Pulmonary artery endothelial cell (primary cell): Measurements from ENCODE around the gene ZHX3. TPM values are rescaled to one million over a fixed set of nuclear protein-coding genes. Genes with fewer than 3 reads are reported as not detected.
A peak's percentile ranks its signal among the peaks of the same experiment; 100 is the strongest.

Experiments used
- DNase-seq: peaks from one replicate; pipeline ENCODE4 v3.0.0-alpha.2; 2011; ENCODE audit warnings: low read depth, low spot score
- total RNA-seq: library from RNA; depleted of rRNA; stranded (reverse); fragments of >200 nt; gene quantifications from 2 replicates; pipeline ENCODE4 v1.2.3, GENCODE V29; 2014

ZHX3 gene, protein sequence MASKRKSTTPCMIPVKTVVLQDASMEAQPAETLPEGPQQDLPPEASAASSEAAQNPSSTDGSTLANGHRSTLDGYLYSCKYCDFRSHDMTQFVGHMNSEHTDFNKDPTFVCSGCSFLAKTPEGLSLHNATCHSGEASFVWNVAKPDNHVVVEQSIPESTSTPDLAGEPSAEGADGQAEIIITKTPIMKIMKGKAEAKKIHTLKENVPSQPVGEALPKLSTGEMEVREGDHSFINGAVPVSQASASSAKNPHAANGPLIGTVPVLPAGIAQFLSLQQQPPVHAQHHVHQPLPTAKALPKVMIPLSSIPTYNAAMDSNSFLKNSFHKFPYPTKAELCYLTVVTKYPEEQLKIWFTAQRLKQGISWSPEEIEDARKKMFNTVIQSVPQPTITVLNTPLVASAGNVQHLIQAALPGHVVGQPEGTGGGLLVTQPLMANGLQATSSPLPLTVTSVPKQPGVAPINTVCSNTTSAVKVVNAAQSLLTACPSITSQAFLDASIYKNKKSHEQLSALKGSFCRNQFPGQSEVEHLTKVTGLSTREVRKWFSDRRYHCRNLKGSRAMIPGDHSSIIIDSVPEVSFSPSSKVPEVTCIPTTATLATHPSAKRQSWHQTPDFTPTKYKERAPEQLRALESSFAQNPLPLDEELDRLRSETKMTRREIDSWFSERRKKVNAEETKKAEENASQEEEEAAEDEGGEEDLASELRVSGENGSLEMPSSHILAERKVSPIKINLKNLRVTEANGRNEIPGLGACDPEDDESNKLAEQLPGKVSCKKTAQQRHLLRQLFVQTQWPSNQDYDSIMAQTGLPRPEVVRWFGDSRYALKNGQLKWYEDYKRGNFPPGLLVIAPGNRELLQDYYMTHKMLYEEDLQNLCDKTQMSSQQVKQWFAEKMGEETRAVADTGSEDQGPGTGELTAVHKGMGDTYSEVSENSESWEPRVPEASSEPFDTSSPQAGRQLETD
- 8.8 and 9.0 TPM in 2 replicates for total RNA-seq

DNA sequence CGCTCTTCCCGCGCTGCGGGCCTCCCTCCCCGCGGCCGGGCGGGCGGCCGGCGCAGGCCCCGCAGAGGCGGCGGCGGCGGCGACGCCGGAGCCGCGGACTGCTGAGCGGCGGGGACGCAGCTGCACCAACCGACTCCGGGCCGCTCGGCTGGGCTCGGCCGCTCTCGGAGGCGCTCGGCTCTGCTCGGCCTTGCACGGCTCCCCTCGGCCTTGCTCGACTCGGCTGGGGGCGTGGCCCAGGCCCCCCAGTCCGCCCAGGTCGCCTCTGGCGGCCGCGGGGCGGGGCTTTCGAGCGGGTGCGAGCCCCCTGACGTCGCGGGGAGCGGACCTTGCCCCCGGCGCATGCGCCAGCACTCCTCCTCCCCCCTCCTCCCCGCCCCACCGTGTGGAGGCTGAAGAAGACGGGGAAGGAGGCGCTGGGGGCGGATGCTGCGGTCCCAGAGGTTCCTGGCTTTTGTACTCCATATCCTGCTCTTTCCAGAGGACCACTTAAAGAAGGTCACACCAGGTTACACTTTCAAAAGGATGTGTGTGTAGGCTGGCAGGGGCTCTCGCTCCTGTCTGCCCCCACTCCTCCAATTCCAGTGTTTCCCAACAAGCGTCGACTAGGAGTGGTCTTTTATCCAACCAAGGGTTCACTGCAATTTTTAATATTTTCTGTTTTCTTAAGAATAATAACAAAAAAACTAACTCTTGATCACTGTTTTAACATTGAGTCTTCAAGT lies at the start of gene ZHX3:
Gene ZHX3, minus strand, starts transcription at position 186 of the 725 bp plus-strand sequence. CDS start 112,815 bp downstream, outside the sequence.
- peak; percentile 84 for DNase-seq

DNA sequence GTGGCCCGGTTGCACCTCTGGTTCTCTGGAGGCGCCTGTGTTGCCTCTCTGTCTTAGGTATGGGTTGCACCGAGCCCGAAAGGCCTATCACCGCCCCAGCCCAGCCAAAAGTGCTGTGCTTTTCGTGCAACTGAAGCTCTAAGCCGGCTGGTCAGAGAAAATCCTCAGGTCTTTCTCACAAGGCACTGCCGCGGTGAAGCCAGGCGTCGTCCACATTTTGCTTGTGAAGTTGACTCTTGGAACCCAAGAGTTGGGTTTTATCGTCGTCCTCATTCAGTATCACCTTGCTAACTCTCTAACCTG lies 49.8 kb upstream of the ZHX3 start:
- no peak for DNase-seq

DNA sequence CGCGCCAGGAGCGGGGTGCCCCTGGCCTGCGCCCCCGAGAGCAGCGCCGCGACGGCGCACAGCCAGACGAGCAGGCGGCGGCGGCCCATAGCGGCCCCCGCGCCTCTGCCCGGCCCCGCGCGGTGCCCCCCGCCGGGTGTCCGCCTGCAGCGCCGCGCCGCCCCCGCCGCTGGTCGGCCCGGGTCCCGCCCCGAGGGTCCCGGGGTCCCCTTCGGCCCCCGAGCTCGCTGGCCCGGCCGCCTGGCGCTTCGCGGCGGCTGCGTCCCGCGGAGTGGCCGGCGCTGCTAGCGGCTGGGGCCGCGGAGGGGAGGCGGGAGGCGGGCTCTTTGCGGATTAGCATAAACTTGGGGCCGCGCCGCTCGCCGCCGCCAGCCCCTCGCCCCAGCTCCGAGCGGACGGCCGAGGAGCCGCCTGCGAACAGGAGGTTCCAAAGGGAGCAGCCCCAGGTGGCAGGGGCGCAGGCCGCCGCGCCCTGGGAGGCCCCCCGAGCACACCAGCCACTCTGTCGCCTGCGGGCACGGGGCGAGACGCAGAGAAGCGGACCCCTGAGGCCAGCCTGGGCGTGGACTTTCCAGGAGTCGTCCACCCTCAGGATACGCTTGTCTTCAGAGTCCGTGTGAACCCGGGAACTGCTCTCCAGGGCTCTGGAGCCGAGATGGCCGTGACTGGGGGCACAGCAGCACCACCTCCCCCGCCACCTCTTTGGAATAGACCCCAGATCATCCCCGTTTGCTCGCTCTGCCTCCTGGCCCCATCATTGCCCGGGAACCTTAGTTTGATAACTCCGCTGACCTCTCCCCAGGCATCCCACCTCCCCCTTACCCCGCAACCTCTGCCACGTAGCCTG lies 49.2 kb upstream of the ZHX3 start, which contains the start of gene EMILIN3:
Gene EMILIN3, minus strand, starts transcription at position 273 of the 847 bp plus-strand sequence. Its CDS starts 184 bp downstream, at position 89.
- no peak for DNase-seq

DNA sequence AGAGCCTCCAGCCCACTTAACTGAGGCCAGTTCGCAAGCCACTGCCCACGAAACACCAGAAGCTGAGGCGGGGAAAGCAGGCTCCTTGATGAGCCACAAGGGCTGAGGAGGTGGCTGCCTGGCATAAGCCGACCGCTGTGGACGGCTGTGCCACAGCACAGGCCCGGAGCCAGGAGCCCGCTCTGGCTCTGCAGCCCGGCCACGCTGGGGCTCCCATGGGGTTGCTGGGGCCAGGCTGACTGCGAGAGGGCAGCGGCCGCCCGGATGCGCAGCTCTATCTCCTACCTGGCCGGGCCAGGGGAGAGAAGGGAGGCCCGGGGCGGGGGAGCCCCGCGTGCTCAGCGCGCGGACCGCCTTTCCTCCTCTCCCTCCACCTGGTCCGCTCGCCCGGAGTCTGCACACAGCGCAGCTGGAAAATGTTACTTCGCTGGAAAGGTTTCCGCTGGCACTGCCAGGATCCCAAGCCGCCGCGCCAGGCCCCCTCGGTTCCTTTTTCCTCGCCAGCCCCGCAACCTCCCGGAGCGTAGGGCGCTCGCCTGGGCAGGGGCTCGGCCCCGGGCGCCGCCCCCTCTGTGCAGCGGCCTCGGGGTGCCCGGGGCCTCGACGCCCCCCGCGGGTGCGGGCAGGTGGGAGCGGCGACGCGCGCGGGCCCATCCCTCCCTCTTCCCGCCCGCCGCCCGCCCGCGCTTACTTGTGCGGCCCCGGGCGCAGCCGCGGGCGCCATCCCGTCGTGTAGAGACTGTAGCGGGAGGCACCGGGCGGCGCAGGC lies 48.4 kb upstream of the ZHX3 start:
- DNase-seq: no peak

DNA sequence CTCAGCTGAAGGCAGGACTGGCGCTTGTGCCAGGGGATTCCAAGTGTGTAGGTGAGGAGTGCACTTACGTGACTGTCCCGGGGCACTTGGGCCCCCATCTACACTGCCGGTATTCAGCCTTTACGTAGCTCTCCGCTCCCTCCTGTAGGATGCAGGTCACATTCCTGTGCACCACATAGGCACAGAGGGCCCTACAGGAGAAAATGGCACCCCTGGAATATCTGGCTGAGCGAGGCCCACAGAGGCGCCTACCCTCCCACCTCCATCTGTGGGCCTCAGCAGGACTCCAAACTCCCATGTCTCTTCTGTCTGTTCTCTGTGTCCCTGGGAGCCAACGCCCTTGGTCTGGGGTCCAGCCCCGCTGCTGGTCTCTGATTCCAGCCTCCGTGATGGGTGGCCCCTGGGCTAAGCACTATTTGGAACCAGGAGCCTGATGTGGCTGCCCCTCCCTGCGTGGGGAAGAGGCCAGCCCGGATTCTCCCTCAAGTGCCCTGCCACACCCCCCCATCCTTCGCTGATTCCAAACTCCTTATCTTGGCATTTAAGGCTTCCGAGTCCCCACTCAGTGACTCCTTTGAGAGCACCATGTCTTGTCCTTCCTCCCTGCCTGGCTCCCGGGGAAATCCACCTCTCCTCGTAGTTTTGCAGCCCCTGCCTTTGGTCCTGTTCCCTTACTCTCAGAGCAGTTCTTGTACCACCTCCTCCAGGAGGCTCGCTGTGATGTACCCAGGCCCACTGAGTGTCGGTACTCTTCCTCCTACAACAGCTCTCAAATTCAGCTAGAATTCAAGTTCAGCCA lies 47.6 kb upstream of the ZHX3 start:
- DNase-seq: no peak

DNA sequence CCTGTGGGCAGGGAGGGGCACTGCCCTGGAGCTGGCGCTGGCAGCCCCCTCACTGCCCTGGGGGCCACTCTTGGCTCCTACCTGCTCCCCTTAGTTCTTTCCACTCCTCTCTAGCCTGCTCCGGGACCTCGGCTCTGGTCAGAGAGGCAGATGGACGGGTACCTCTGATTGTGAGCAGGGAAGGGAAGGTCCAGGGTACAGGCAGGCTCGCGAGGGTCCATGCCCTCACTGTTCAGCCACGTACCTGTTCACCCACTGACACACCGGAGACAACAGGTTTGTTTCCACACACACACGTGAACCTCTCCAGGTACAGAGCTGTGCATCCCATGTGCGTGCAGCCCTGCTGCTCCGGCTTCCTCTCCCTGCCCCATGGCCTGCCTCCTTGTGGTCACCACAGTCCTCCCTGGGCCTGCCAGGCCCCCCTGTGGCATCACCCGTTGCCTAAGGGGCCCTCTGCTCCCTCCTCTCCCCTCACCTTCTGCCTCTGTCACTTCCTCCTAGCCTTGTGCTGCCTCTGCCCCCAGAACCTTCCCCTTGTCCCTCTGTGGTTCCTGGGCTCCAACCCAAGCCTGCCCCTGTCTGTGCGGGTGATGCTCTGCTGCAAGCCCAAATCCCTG lies 46.8 kb upstream of the ZHX3 start:
- DNase-seq: no peak

DNA sequence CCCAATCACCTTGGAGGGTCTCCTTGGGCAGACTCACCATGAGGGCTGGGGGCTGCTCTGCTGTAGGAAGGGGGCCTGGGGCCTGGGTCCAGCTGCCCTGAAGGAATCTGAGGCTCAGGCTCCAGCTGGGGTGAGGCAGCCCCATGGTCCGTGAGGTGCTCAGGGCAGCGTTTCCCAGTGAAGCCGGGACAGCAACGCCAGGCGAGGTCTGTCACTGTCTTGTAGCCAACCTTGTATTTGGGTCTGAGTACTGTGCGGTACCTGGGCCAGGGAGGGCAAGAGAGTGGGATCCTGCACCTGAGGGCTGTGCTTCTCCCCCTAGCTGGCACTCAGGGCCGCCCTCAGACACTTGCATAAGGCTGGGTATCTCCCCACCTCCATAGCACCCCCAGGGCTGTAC lies 46.1 kb upstream of the ZHX3 start:
- no peak for DNase-seq

DNA sequence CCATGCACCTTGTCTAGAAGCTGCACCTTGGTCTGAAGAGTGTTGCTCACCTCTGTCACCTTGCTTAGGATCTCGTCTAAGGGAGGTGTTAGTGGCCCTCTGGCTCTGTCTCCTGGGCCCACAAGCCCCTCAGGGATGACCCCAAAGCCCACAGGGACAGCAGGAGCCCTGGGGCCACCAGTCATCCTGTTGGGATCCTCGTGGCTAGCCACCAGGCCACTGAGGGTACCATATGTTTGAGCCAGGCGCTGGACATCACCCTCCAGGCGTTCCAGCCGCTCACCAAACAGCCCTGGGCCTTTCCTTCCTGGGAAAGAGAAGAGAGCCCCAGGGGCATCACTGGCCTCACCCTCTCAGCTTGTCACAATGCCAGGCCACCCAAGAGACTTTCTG lies 45.2 kb upstream of the ZHX3 start:
- DNase-seq: no peak

DNA sequence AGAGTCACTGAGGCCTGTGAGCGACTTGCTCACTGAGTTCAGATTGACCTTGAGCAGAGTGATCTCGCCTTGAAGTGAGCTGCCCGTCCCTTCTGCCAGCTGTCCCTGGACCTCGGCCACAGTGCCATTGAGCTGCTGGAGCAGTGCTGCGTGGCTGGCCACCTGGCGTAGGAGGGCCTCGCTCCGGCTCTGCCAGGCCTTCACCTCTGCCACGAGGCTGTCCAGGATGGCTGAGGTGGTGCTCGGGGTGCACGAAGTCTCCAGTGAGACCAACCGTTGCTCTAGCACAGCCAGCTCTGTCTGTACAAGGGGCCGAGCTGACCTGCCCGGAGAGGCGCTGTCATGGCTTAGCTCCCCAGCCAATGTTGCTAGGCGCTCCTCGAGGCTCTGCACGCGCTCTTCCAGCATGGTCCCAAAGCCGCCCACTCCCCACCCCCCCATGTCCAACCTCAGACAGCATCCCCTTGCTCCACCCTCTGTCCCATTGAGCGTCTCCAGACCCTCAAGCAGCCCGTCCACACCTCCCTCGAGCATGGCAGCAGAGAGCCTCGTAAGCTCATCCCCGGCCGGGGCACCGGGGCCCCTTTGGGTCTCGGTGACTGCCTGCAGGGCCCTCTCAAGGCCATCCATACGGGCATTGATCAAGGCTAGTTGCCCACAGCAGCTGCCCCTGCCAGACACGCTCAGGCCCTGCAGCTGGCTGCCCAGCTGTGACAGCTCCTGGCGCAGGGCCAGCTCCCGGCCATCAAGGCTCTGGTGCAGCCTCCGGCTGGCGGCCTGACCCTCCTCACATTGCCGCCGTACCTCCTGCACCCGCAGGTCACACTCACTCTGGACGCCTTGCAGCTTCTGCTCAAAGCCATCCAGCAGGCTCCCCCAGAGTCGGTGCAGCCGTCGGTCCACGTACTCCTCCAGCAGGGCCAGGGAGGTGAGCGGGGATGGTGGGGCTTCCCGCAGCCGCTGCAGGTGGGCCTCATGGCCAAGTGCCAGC lies 44.5 kb upstream of the ZHX3 start:
- DNase-seq: no peak

DNA sequence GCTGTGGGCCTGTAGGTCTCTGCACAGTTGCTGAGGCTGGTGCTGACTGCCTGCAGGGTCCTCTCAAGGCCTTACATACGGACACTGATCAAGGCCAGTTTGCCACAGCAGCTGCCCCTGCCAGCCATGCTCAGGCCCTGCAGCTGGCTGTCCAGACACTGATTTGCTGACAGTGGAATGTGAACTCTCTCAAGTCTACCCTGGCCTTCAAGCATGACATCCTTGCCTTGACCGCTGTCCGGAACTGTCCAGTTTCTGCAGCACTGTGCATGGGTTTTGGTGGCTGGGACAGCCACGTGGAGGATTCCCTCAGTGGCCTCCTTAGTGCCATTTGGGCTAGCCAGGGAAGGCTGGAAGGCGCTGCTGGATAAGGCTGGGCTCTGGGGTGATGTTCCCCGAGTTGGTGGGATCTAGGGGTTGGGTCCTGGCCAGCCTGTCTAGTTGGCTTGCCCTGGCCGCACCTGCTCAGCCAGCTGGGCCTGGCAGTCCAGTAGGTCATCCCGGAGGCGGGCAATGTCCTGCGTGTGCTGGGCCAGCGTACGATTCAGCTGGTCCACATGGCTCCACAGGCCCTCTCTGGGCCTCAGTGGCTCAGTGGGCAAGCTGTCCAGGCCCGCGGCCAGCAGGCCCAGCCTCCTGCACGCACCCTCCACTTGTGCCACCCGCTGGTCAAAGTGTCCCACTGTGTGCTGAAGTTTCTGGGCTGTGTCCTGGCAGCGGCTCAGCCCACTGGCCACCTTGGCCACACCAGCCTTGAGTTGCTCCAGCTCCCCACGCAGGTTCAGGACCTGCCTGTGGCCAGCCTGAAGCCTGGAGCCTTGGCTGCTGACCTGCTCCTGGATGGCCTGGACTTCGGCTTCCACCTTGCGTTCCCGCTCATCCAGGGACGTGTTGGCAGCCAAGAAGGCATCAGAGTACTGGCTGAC lies 43.6 kb upstream of the ZHX3 start:
- DNase-seq: no peak

DNA sequence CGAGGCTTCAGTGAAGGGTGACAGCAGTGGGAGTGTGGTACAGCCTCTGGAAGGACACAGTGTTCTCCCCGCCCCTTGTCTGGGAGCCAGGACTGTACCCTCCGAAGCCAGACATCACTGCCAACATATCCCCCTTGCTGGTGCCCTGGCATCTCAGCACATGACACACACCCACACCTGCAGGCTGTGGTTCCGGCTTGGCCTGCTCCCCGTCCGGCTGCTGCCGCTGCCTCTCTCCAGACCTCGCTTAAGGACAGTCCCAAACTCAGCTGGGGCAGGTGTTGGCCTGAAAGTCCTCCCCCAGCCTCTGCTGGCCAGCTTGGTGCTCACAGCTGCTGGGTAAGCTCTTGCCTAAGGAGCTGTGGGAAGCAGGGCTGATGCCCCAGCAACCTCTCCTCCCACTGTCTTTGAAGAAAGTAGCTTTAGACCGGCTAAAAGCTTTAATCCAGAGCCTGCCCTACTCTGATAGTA lies 42.0 kb upstream of the ZHX3 start:
- DNase-seq: no peak

DNA sequence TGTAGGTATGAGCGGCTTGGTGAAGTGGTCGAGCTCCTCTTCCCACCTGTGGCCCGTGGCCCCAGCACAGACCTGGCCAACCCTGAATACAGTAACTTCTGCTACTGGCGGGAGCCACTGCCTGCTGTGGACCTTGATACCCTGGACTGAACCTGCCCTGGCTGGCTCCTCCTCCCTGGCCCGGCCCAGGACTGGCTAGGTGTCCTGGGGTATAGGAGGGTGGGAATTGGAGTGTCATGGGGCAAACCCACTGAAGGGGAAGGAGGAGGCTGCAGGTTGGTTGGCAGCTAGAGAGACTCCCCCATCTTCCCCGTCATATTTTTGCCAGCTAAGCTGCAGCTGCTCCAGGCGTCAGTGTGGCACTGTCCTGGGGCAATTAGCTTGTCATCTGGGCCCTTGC lies 41.2 kb upstream of the ZHX3 start:
- no peak for DNase-seq

DNA sequence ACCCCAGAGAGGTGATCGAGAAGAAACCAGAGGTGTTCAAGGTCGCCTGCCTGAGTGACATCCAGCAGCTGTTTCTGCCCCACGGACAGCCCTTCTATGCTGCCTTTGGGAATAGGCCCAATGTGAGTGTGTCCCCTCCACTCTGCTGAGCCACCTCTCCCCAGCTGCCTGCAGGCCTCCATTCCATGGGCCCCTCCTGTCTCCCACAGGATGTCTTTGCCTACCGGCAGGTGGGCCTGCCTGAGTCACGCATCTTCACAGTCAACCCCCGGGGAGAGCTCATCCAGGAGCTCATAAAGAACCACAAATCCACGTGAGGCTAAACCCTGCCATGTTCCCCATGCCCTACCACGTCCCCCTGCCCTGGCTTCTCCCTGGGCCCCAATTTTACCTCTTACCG lies 40.7 kb upstream of the ZHX3 start:
- no peak for DNase-seq

DNA sequence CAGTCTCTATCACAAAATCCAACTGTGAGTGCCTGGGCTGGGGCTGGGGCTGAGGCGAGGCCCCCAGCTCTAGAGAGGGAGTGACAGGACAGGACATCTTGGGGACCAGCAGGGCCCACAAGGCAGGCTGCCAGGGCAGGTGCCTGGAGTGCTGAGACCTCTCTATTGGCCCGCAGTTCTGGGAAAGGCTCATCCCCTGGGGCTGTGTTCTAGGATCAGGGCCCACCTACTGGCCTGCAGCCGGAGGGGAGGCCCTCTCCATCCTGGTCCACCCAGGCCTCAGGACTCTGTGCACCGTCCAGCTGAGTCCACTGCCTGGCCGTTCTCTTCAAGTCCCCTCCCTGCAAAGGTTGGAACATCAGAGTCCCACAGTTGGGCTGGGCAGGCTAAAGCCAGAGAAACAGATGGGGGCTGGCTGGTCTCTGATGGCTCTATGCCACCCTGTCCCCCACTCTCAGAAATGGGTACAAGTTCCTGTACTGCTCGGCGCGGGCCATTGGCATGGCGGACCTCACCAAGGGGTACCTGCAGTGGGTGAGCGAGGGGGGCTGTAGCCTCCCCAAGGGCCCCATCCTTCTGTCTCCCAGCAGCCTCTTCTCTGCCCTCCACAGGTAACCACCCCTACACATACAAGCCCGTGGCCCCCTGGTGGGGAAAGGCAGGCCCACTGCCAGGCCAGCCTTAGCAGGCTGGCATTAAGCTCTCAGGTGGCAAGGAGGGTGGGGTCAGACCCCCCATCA lies 40.1 kb upstream of the ZHX3 start:
- DNase-seq: no peak

DNA sequence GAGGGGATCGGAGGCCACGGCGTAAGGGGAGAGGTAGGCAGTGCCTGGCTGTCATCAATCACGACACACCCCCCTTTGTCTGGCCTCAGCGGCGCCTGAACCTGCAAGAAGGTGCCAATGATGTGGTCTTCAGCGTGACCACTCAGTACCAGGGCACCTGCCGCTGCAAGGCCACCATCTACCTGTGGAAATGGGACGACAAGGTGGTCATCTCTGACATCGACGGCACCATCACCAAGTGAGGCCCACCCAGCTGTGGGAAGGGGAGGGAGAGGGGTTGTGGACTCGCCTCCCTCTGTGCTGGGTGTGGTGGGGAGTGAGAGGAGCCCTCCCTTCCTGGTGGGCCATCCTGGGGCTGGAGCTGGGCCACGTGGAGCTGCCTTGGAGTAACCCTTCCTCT lies 39.4 kb upstream of the ZHX3 start:
- no peak for DNase-seq
